ENCODE data around the gene L3MBTL1. TPM values are rescaled to one million over a fixed set of nuclear protein-coding genes. Genes with fewer than 3 reads are reported as not detected.

Gene L3MBTL1
- polyA plus RNA-seq, 4 donors = 1.6 to 15.1 (median 2.6) TPM

DNA sequence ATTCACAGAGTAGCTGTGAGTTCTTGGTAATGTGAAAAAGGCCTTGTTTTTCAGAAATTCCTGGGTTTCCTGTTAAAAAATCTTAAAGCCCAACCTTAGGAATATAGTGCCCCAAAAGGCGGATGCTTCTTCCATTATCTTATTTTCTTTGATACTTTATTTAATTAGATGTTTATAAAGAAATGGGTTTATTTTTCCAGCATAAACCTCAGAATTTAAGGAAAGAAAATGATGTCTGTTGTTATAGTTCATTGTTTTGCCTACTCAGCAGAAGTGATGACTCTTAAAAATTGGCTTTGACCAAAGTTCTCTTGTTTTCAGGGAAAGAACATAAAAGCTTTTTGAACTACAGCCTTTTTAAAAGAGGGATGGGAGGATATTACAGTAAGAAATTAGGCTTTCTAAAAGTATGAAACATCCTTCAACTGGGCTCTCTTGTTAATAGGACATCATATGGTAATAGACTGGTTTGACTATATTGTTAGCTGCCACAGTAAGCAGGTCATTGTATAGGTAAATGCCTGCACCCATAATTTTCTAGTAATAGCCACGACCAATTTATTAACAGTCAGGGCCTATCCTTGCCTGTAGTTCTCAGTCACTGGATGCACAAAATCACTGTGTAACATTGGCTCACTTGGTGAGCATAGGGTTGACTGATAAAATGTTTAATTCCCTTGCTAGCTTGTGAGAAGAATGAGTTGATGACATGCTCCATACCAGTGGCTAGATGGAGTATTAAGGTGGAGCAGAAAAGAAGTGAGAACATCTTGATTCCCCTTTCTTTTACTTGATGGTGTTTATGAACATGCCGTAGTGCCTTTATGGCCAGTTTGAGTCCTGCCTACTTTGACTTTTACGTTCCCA, 44.6 kb upstream of the L3MBTL1 start:
- Histone ChIP-seq H3K36me3 (ENCODE audit: control insufficient read depth in 3 of 3, insufficient read depth in 2 of 3, low read depth in 1 of 3, low read length in 3 of 3) (peaks cover 18 to 37% (median 31%) of the 10 kb centered on the region in 3 donors), H3K27me3 (ENCODE audit: control insufficient read depth in 3 of 3, insufficient read depth in 3 of 3, low read length in 3 of 3) (no peaks in the 10 kb centered on the region), H3K27ac (ENCODE audit: low read depth in 1 of 3, low read length in 2 of 3) (no peak overlapping the region), H3K4me3 (ENCODE audit: low read depth in 1 of 3, low read length in 3 of 3) (no peak overlapping the region), H3K9me3 (ENCODE audit: control insufficient read depth in 2 of 2, insufficient read depth in 1 of 2, low read depth in 1 of 2, low read length in 1 of 2) (no peaks in the 10 kb centered on the region), H3K4me1 (ENCODE audit: control insufficient read depth in 3 of 3, insufficient read depth in 2 of 3, low read depth in 1 of 3, low read length in 2 of 3) (peaks cover 3 to 8% (median 3%) of the 10 kb centered on the region in 3 donors)
- FAIRE-seq (no peak), DNase-seq (no peak)
- WGBS, 3 donors = 89 to 91% (median 90%) methylated on average over 4 of the region's 4 CpGs

DNA sequence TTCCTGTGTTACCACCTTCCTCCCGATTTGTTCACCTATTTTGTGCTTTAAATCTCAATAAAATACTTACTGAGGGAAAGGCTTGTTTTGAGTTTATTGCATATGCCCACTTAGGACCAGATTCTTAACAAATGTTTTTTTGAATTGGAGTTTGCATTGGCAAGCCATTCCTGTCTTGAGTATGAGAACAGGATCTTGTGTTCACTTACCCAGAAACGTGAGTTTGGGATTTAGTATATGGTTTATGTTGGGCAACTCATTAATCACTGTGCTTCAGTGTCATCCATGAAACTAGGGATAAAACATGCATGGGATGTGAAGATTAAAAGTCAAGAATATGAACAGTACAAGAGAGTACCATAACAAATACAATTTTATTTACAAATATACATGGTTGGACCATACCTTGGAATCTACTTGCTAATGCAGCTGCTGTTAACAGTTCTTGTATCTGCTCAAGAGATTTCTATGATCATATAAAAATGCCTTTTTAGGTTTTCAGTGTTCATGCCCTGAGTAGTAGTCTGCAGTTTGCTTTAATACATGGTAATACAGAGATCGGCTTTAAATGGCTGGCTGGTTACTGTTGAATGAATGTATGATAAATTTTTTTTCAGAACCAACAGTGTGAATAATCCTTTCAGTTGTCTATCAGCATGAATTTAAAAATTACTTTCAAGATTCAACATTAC, 43.8 kb upstream of the L3MBTL1 start:
- no peaks in the 10 kb centered on the region for H3K9me3 ChIP-seq (ENCODE audit: control insufficient read depth in 2 of 2, insufficient read depth in 1 of 2, low read depth in 1 of 2, low read length in 1 of 2)
- H3K4me1 ChIP-seq (ENCODE audit: control insufficient read depth in 3 of 3, insufficient read depth in 2 of 3, low read depth in 1 of 3, low read length in 2 of 3) = peaks cover 3 to 8% (median 3%) of the 10 kb centered on the region in 3 donors
- H3K4me3 ChIP-seq (ENCODE audit: low read depth in 1 of 3, low read length in 3 of 3) = no peak overlapping the region
- H3K36me3 ChIP-seq (ENCODE audit: control insufficient read depth in 3 of 3, insufficient read depth in 2 of 3, low read depth in 1 of 3, low read length in 3 of 3) = peaks cover 18 to 37% (median 36%) of the 10 kb centered on the region in 3 donors
- FAIRE-seq = no peak
- no peaks in the 10 kb centered on the region for H3K27me3 ChIP-seq (ENCODE audit: control insufficient read depth in 3 of 3, insufficient read depth in 3 of 3, low read length in 3 of 3)
- DNase-seq = no peak
- 75 to 79% (median 76%) methylated on average over 3 of the region's 3 CpGs for WGBS, 3 donors
- H3K27ac ChIP-seq (ENCODE audit: low read depth in 1 of 3, low read length in 2 of 3) = no peak overlapping the region

DNA sequence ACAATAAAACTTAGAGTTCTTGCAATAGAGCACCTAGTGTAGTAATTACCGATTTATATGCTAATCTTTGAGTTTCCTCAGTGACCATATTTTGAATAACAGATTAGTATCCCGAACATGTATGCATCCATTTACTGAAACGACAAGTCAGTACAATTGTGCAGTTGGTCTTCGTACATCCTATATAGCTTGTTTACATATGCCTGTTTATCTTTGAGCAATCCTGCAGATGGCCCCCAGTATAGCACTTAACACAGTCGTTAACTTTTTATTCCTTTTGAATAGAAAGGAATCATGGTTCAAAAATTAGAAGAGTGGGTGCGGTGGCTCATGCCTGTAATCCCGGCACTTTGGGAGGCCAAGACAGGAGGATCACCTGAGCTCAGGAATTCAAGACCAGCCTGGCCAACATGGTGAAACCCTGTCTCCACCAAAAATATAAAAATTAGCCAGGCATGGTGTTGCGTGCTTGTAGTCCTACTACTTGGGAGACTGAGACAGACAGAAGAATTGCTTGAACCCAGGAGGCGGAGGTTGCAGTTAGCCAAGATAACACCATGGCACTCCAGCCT, 43.2 kb upstream of the L3MBTL1 start:
- no peaks in the 10 kb centered on the region for H3K9me3 ChIP-seq (ENCODE audit: control insufficient read depth in 2 of 2, insufficient read depth in 1 of 2, low read depth in 1 of 2, low read length in 1 of 2)
- DNase-seq (no peak), FAIRE-seq (no peak)
- no peak overlapping the region for H3K4me3 ChIP-seq (ENCODE audit: low read depth in 1 of 3, low read length in 3 of 3)
- peaks cover 2 to 5% (median 3%) of the 10 kb centered on the region in 3 donors for H3K4me1 ChIP-seq (ENCODE audit: control insufficient read depth in 3 of 3, insufficient read depth in 2 of 3, low read depth in 1 of 3, low read length in 2 of 3)
- H3K27me3 ChIP-seq (ENCODE audit: control insufficient read depth in 3 of 3, insufficient read depth in 3 of 3, low read length in 3 of 3) = no peaks in the 10 kb centered on the region
- WGBS, 3 donors = 84 to 89% (median 89%) methylated on average over 9 of the region's 9 CpGs
- peaks cover 18 to 38% (median 37%) of the 10 kb centered on the region in 3 donors for H3K36me3 ChIP-seq (ENCODE audit: control insufficient read depth in 3 of 3, insufficient read depth in 2 of 3, low read depth in 1 of 3, low read length in 3 of 3)
- no peak overlapping the region for H3K27ac ChIP-seq (ENCODE audit: low read depth in 1 of 3, low read length in 2 of 3)

DNA sequence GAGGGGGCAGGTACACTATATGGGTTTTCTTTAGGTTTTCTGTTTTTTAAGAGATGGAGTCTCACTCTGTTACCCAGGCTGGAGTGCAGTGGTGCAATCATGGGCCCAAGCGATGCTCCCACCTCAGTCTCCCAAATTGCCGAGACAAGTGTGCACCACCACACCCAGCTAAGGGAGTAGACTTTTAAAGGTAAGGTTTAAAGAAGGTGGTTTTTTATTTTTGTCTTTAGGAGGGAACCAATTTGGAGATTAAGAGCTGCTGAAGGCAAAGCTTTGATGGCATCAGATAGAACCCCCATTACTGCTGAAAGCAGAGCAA, 41.9 kb upstream of the L3MBTL1 start:
- FAIRE-seq (no peak), DNase-seq (no peak)
- Histone ChIP-seq H3K36me3 (ENCODE audit: control insufficient read depth in 3 of 3, insufficient read depth in 2 of 3, low read depth in 1 of 3, low read length in 3 of 3) (peaks cover 13 to 33% (median 29%) of the 10 kb centered on the region in 3 donors), H3K27me3 (ENCODE audit: control insufficient read depth in 3 of 3, insufficient read depth in 3 of 3, low read length in 3 of 3) (no peaks in the 10 kb centered on the region), H3K4me1 (ENCODE audit: control insufficient read depth in 3 of 3, insufficient read depth in 2 of 3, low read depth in 1 of 3, low read length in 2 of 3) (peaks cover 0 to 5% (median 0%) of the 10 kb centered on the region in 3 donors), H3K27ac (ENCODE audit: low read depth in 1 of 3, low read length in 2 of 3) (no peak overlapping the region), H3K9me3 (ENCODE audit: control insufficient read depth in 2 of 2, insufficient read depth in 1 of 2, low read depth in 1 of 2, low read length in 1 of 2) (no peaks in the 10 kb centered on the region), H3K4me3 (ENCODE audit: low read depth in 1 of 3, low read length in 3 of 3) (no peak overlapping the region)
- WGBS, 3 donors = 98 to 100% (median 100%) methylated on average over 2 of the region's 2 CpGs

DNA sequence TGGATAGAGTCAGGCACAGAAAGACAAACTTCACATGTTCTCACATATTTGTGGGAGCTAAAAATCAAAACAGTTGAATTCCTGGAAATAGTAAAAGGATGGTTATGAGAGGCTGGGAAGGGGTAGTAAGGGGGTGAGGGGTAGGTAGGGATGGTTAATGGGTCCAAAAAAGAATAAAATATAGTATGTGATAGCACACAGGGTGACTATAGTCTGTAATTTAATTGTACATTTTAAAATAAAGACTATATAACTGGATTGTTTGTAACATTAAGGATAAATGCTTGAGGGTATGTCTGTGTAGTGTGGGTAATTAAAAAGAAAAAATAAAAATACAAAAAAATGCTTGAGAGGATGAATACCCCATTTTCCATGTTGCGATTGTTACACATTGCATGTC, 39.9 kb upstream of the L3MBTL1 start:
- Histone ChIP-seq H3K27me3 (ENCODE audit: control insufficient read depth in 3 of 3, insufficient read depth in 3 of 3, low read length in 3 of 3) (no peaks in the 10 kb centered on the region), H3K4me1 (ENCODE audit: control insufficient read depth in 3 of 3, insufficient read depth in 2 of 3, low read depth in 1 of 3, low read length in 2 of 3) (peaks cover 0 to under 1% (median 0%) of the 10 kb centered on the region in 3 donors), H3K27ac (ENCODE audit: low read depth in 1 of 3, low read length in 2 of 3) (no peak overlapping the region), H3K9me3 (ENCODE audit: control insufficient read depth in 2 of 2, insufficient read depth in 1 of 2, low read depth in 1 of 2, low read length in 1 of 2) (no peaks in the 10 kb centered on the region), H3K4me3 (ENCODE audit: low read depth in 1 of 3, low read length in 3 of 3) (no peak overlapping the region), H3K36me3 (ENCODE audit: control insufficient read depth in 3 of 3, insufficient read depth in 2 of 3, low read depth in 1 of 3, low read length in 3 of 3) (peaks cover 9 to 32% (median 21%) of the 10 kb centered on the region in 3 donors)
- DNase-seq (no peak), FAIRE-seq (no peak)
- WGBS, 3 donors = 92 to 100% (median 94%) methylated on average over 1 of the region's 1 CpG

DNA sequence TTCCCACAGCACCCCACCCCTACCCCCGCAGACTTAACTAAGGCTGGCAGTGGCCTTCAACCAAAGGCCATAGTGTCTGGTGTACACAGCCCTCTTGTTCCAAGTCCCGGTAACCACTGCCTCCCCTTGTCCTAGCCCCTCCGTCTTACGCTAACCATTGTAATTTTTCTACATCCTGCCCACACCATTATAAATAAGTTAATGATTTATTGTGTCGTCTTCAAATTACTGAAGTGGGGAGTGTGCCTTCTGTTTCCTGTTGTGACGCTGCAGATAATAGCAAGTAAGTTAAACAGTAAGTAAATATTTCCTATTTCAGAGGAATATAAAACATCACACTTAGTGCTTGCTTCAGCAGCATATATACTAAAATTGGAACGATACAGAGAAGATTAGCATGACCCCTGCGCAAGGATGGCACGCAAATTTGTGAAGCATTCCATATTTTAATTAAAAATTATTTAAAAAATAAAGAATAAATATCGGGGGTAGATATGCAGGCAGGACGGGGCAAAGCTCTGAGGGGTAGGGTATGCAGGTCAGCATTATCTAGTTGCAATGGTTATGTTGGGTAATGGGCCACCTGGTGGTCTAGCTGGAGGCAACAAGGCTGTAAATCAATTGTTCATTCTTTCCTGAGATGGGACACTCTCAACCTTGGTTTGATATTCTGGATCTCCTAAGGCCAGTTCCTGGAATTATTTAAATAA, 34.7 kb upstream of the L3MBTL1 start:
- Histone ChIP-seq H3K9me3 (ENCODE audit: control insufficient read depth in 2 of 2, insufficient read depth in 1 of 2, low read depth in 1 of 2, low read length in 1 of 2) (no peaks in the 10 kb centered on the region), H3K27ac (ENCODE audit: low read depth in 1 of 3, low read length in 2 of 3) (no peak overlapping the region), H3K4me3 (ENCODE audit: low read depth in 1 of 3, low read length in 3 of 3) (no peak overlapping the region), H3K36me3 (ENCODE audit: control insufficient read depth in 3 of 3, insufficient read depth in 2 of 3, low read depth in 1 of 3, low read length in 3 of 3) (peaks cover 0 to 13% (median 2%) of the 10 kb centered on the region in 3 donors), H3K4me1 (ENCODE audit: control insufficient read depth in 3 of 3, insufficient read depth in 2 of 3, low read depth in 1 of 3, low read length in 2 of 3) (peaks cover 0 to 2% (median 0%) of the 10 kb centered on the region in 3 donors), H3K27me3 (ENCODE audit: control insufficient read depth in 3 of 3, insufficient read depth in 3 of 3, low read length in 3 of 3) (no peaks in the 10 kb centered on the region)
- DNase-seq = no peak
- 67 to 73% (median 67%) methylated on average over 11 of the region's 11 CpGs for WGBS, 3 donors
- no peak for FAIRE-seq

DNA sequence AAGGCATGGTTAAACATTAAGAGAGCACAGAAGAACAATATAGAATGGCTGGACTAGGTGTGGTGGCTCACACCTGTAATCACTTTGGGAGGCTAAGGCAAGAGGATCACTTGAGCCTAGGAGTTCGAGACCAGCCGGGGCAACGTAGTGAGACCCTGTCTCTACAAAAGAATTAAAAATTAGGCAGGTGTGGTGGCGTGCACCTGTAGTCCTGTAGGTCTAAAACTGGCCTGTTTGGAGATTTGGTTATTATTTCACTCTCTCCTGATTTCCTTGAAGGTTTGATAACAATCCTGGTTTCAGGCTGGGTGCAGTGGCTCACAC, 34.2 kb upstream of the L3MBTL1 start:
- no peak overlapping the region for H3K27ac ChIP-seq (ENCODE audit: low read depth in 1 of 3, low read length in 2 of 3)
- H3K27me3 ChIP-seq (ENCODE audit: control insufficient read depth in 3 of 3, insufficient read depth in 3 of 3, low read length in 3 of 3) = no peaks in the 10 kb centered on the region
- 96 to 98% (median 96%) methylated on average over 4 of the region's 4 CpGs for WGBS, 3 donors
- H3K9me3 ChIP-seq (ENCODE audit: control insufficient read depth in 2 of 2, insufficient read depth in 1 of 2, low read depth in 1 of 2, low read length in 1 of 2) = no peaks in the 10 kb centered on the region
- H3K36me3 ChIP-seq (ENCODE audit: control insufficient read depth in 3 of 3, insufficient read depth in 2 of 3, low read depth in 1 of 3, low read length in 3 of 3) = peaks cover 0 to 11% (median 2%) of the 10 kb centered on the region in 3 donors
- DNase-seq (no peak), FAIRE-seq (no peak)
- peaks cover 0 to 2% (median 0%) of the 10 kb centered on the region in 3 donors for H3K4me1 ChIP-seq (ENCODE audit: control insufficient read depth in 3 of 3, insufficient read depth in 2 of 3, low read depth in 1 of 3, low read length in 2 of 3)
- no peak overlapping the region for H3K4me3 ChIP-seq (ENCODE audit: low read depth in 1 of 3, low read length in 3 of 3)

DNA sequence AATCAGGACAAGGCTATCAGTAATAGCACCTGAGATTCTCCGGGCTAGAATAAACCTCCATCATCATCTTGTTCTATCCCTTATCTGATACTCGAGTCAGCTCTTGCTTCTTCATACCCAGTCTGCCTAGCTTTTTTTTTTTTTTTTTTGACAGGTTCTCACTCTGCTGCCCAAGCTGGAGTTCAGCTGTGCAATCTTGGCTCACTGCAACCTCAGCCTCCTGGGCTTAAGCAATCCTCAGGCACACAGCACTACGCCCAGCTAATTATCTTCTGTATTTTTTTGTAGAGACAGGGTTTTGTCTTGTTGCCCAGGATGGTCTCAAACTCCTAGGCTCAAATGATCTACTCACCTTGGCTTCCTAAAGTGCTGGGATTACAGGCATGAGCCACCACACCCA, 30.3 kb upstream of the L3MBTL1 start:
- Histone ChIP-seq H3K36me3 (ENCODE audit: control insufficient read depth in 3 of 3, insufficient read depth in 2 of 3, low read depth in 1 of 3, low read length in 3 of 3) (peaks cover 0 to 2% (median 0%) of the 10 kb centered on the region in 3 donors), H3K9me3 (ENCODE audit: control insufficient read depth in 2 of 2, insufficient read depth in 1 of 2, low read depth in 1 of 2, low read length in 1 of 2) (peaks cover 0 to 10% of the 10 kb centered on the region in 2 donors), H3K27ac (ENCODE audit: low read depth in 1 of 3, low read length in 2 of 3) (no peak overlapping the region), H3K4me1 (ENCODE audit: control insufficient read depth in 3 of 3, insufficient read depth in 2 of 3, low read depth in 1 of 3, low read length in 2 of 3) (peaks cover 0 to 2% (median 0%) of the 10 kb centered on the region in 3 donors), H3K4me3 (ENCODE audit: low read depth in 1 of 3, low read length in 3 of 3) (no peak overlapping the region), H3K27me3 (ENCODE audit: control insufficient read depth in 3 of 3, insufficient read depth in 3 of 3, low read length in 3 of 3) (no peaks in the 10 kb centered on the region)
- FAIRE-seq (no peak), DNase-seq (no peak)
- WGBS, 3 donors = 47 to 66% (median 61%) methylated on average over 3 of the region's 3 CpGs
